ENCODE measurements around the gene PFKFB3.

The PFKFB3 gene

GRCh38 chr10:6301488-6302075 lies 98.8 kb downstream of the PFKFB3 start:
- no peak for DNase-seq (ENCODE audit: low spot score)

All from hematopoietic multipotent progenitor cell treated with erythropoietin and hydrocortisone succinate and interleukin-3 and kit ligand, for 15 days (in vitro differentiated cells).